HepG2 (cell line): ENCODE measurements around the gene FAAP20. TPM values are rescaled to one million over a fixed set of nuclear protein-coding genes. Genes with fewer than 3 reads are reported as not detected.
A peak's percentile ranks its signal among the peaks of the same experiment; 100 is the strongest.

Experiments
- ARNT2 ChIP-seq: sonication (generic); formaldehyde crosslinking; IDR thresholded peaks from 2 replicates; pipeline ENCODE4 v1.8.0; 2022; ENCODE audit warnings: mild to moderate bottlenecking, low read depth, missing genetic modification reagents, moderate library complexity
- EEA1 ChIP-seq: sonication (generic); formaldehyde crosslinking; IDR thresholded peaks from 2 replicates; pipeline ENCODE4 v1.5.1; 2020; ENCODE audit warnings: mild to moderate bottlenecking, missing genetic modification reagents, borderline replicate concordance
- ERF ChIP-seq: IDR thresholded peaks from 2 replicates; pipeline ENCODE4 v1.6.1; 2018; ENCODE audit warnings: missing biosample characterization, missing genetic modification reagents
- FOSL2 ChIP-seq: sonication (generic); formaldehyde crosslinking; IDR thresholded peaks from 2 replicates; pipeline ENCODE4 v1.4.0; 2020; ENCODE audit warnings: missing genetic modification reagents
- HNRNPLL ChIP-seq: fragments of 200-400 bp; formaldehyde crosslinking; IDR thresholded peaks from 2 replicates; pipeline ENCODE4 v1.6.1; 2017; ENCODE audit warnings: mild to moderate bottlenecking, low read depth, low read length; ENCODE audit not compliant: poor library complexity, severe bottlenecking
- JUNB ChIP-seq: sonication (generic); formaldehyde crosslinking; IDR thresholded peaks from 2 replicates; pipeline ENCODE4 v1.8.0; 2022; ENCODE audit warnings: missing genetic modification reagents, mild to moderate bottlenecking, borderline replicate concordance
- KDM1A ChIP-seq: IDR thresholded peaks from 2 replicates; pipeline ENCODE4 v1.6.1; 2016; ENCODE audit warnings: missing compliant biosample characterization
- KDM3A ChIP-seq: IDR thresholded peaks from 2 replicates; pipeline ENCODE4 v1.6.1; 2018; ENCODE audit warnings: low read depth, missing compliant biosample characterization
- KLF13 ChIP-seq: sonication (generic); formaldehyde crosslinking; IDR thresholded peaks from 2 replicates; pipeline ENCODE4 v1.4.0; 2020; ENCODE audit warnings: mild to moderate bottlenecking, missing genetic modification reagents
- MAF1 ChIP-seq: sonication (generic); formaldehyde crosslinking; IDR thresholded peaks from 2 replicates; pipeline ENCODE4 v1.5.0; 2020; ENCODE audit warnings: missing genetic modification reagents, borderline replicate concordance
- PAX8 ChIP-seq: sonication (generic); formaldehyde crosslinking; IDR thresholded peaks from 2 replicates; pipeline ENCODE4 v1.8.0; 2022; ENCODE audit warnings: mild to moderate bottlenecking, missing genetic modification reagents, borderline replicate concordance
- POGK ChIP-seq: sonication (generic); formaldehyde crosslinking; conservative IDR thresholded peaks from 2 replicates; pipeline ENCODE4 v1.8.0; 2022; ENCODE audit warnings: mild to moderate bottlenecking, moderate library complexity, missing genetic modification reagents
- SAFB2 ChIP-seq: sonication (generic); formaldehyde crosslinking; IDR thresholded peaks from 2 replicates; pipeline ENCODE4 v1.5.1; 2020; ENCODE audit warnings: missing genetic modification reagents, low read depth, mild to moderate bottlenecking, borderline replicate concordance
- STAG1 ChIP-seq: sonication (generic); formaldehyde crosslinking; IDR thresholded peaks from 2 replicates; pipeline ENCODE4 v1.4.0; 2020; ENCODE audit warnings: missing genetic modification reagents
- TGIF2 ChIP-seq: IDR thresholded peaks from 2 replicates; pipeline ENCODE4 v1.6.1; 2016; ENCODE audit warnings: control low read depth, missing compliant biosample characterization
- WIZ ChIP-seq: sonication (generic); formaldehyde crosslinking; IDR thresholded peaks from 2 replicates; pipeline ENCODE4 v1.5.1; 2020; ENCODE audit warnings: mild to moderate bottlenecking, missing genetic modification reagents
- ZBTB43 ChIP-seq: sonication (generic); formaldehyde crosslinking; conservative IDR thresholded peaks from 2 replicates; pipeline ENCODE4 v1.4.0; 2020; ENCODE audit warnings: missing genetic modification reagents
- ZFY ChIP-seq: sonication (generic); formaldehyde crosslinking; IDR thresholded peaks from 2 replicates; pipeline ENCODE4 v1.4.0; 2020; ENCODE audit warnings: missing genetic modification reagents
- ZNF30 ChIP-seq: sonication (generic); formaldehyde crosslinking; IDR thresholded peaks from 2 replicates; pipeline ENCODE4 v1.5.0; 2020; ENCODE audit warnings: mild to moderate bottlenecking, missing genetic modification reagents
- ZNF343 ChIP-seq: sonication (generic); formaldehyde crosslinking; IDR thresholded peaks from 2 replicates; pipeline ENCODE4 v1.4.0; 2020; ENCODE audit warnings: mild to moderate bottlenecking, missing genetic modification reagents
- ZNF362 ChIP-seq: sonication (generic); formaldehyde crosslinking; IDR thresholded peaks from 2 replicates; pipeline ENCODE4 v1.4.0; 2020; ENCODE audit warnings: missing genetic modification reagents, mild to moderate bottlenecking, borderline replicate concordance
- ZNF431 ChIP-seq: sonication (generic); formaldehyde crosslinking; IDR thresholded peaks from 2 replicates; pipeline ENCODE4 v1.9.0; 2022; ENCODE audit warnings: missing genetic modification reagents, low read depth, mild to moderate bottlenecking, borderline replicate concordance
- ZNF580 ChIP-seq: IDR thresholded peaks from 2 replicates; pipeline ENCODE4 v1.6.1; 2016; ENCODE audit warnings: low read depth, borderline replicate concordance
- ZXDC ChIP-seq: sonication (generic); formaldehyde crosslinking; IDR thresholded peaks from 2 replicates; pipeline ENCODE4 v1.5.0; 2020; ENCODE audit warnings: mild to moderate bottlenecking, missing genetic modification reagents
- polyA plus RNA-seq, 8 experiments: library from polyadenylated mRNA; depleted of rRNA in 3 of 8; stranded (reverse) in 7 of 8; unstranded in 1 of 8; fragments of >200 nt; fragmentation: Illumina TruSeq in 4 of 8; extraction: Trizol in 4 of 8; gene quantifications; 2 replicates each; pipeline versions ENCODE4 v1.2.1 to v1.2.3, GENCODE V29; 2011 to 2016; ENCODE audit warnings: low read depth in 4 of 8, missing spikeins in 1 of 8, mixed read lengths in 1 of 8; ENCODE audit not compliant: insufficient read depth in 1 of 8
- total RNA-seq, 5 experiments: library from RNA; depleted of rRNA; stranded (reverse); fragments of >200 nt; fragmentation: Illumina TruSeq; extraction: Trizol; gene quantifications; 2 replicates each; pipeline ENCODE4 v1.2.3, GENCODE V29; 2016; ENCODE audit warnings: low read depth in 1 of 5

Gene FAAP20
- total and polyA plus RNA-seq, 2 of the 13 experiments (the other 11 are each of a cell fraction or from before 2014, with no cell fraction given) = 9.6 to 10.8 TPM

- TF ChIP-seq POGK (no peak), ZXDC (CRISPR knock-in tag) (0 out of 2 replicates have a peak, but pooled peaks have one; percentile 7), ZNF343 (CRISPR knock-in tag) (no peak), ZNF362 (CRISPR knock-in tag) (no peak), WIZ (no peak), ZNF580 (CRISPR knock-in tag) (0 out of 2 replicates have a peak, but pooled peaks have one; percentile 1), EEA1 (no peak), HNRNPLL (peak; percentile 35), FOSL2 (no peak), SAFB2 (CRISPR knock-in tag) (0 out of 2 replicates have a peak, but pooled peaks have one; percentile 36), ZNF431 (CRISPR knock-in tag) (0 out of 2 replicates have a peak, but pooled peaks have one; percentile 13), ERF (CRISPR knock-in tag) (no peak), KLF13 (no peak), ZNF30 (CRISPR knock-in tag) (no peak), ARNT2 (CRISPR knock-in tag) (0 out of 2 replicates have a peak, but pooled peaks have one; percentile 11), STAG1 (CRISPR knock-in tag) (0 out of 2 replicates have a peak, but pooled peaks have one; percentile 0), PAX8 (CRISPR knock-in tag) (no peak), KDM1A (CRISPR knock-in tag) (no peak), TGIF2 (CRISPR knock-in tag) (0 out of 2 replicates have a peak, but pooled peaks have one; percentile 11), ZFY (CRISPR knock-in tag) (no peak), KDM3A (0 out of 2 replicates have a peak, but pooled peaks have one; percentile 1), MAF1 (no peak), ZBTB43 (CRISPR knock-in tag) (no peak), JUNB (CRISPR knock-in tag) (0 out of 2 replicates have a peak, but pooled peaks have one; percentile 37)
Measured at GRCh38 chr1:2232916-2233438, 38.4 kb upstream of the FAAP20 start (continued).
